NCI-H1417 treated with DMSO at 0.1 percent for 48 hours (cell line): ENCODE data around the gene PBRM1.
"Not testable (repeated sequence)": the region's sequence is repeated elsewhere in the genome, so short reads cannot be mapped to it uniquely, and the experiment has no call there.

Experiments used
- DNase-seq: peaks from one replicate; lab custom pipeline; 2025; lab: John Stamatoyannopoulos, UW

Gene PBRM1

GRCh38 chr3:52704611-52705437 is 19.1 kb upstream of the PBRM1 start:
- no peak for DNase-seq

GRCh38 chr3:52703341-52703740 is 17.6 kb upstream of the PBRM1 start:
- no peak for DNase-seq

GRCh38 chr3:52697632-52697965 is 11.9 kb upstream of the PBRM1 start:
- DNase-seq, result no peak

DNA sequence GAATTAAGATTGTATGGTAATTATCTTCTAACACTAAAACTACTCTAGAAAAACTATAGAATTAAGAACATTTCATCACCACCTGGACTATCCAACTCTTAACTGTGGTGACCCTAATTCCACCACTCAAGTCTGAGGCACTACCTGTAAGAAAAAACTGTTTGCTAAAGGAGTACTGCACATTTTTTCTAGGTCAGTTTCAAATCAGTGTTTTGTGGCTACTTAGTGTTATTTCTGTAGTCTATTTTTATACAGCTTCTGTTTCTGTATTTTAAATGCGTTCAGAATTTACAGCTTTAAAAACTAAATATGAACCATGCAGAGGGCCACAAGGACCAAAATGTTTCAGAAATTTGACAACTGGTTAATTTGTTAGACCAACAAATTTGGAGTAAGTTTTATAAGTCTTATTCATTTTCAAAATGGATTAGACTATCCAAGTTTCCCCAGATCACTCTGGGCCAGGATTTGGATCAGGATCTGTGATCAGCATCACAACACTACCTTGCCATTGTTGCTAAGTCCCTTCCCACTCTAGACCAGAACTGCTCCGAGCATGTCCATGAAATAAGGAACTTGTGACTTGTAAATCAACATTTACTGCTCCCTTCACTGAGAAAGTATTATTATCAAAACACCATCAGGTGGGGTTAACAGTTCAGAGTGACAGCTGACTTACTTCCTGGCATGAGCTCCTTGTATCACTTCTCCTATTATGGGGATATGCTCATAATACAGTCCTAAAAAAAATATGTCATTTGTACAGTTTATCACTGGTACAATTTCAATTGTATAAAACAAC is 11.3 kb upstream of the PBRM1 start:
- no peak for DNase-seq

DNA sequence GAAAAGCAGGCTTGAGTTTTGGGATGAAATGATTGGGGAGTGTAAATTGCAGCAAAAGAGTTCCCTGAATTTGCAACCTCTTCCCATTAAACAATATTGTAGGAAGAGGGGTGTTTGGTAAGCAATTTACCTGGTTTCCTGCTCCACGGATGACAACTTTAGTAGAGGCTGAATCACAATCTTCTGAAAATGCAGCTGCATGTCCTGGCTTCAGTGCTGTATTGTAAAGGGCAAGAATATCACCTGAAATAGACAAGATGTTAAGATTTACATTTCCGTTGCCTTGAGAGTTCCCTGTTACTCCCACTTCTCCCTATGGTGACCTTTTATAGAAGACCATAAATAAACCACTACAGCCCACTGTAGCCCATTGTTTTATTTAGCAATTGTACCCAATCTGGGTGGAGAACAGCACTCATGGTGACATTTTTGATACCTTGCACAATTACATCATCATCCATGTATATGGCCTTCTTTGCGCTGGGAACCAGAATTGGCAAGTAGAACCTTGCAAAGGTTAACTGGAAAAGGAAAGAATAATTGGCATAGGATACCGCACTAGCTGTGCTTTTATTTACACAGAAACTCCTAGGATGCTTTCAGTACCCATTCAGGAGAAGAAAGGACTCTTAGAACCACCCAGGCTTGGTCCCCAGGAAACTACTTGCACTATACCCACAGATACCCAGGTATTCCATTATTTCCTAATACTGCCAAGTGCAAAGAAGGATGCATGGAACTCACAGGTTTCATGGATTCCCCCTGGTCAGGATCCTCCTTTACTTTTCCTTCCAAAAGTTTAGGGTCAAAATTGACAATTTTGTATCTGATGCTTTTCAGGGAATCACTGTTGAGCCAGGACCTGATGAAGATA is 10.3 kb upstream of the PBRM1 start:
- no peak for DNase-seq

- DNase-seq, result no peak
Measured at GRCh38 chr3:52694528-52695189, 8.9 kb upstream of the PBRM1 start.

DNA sequence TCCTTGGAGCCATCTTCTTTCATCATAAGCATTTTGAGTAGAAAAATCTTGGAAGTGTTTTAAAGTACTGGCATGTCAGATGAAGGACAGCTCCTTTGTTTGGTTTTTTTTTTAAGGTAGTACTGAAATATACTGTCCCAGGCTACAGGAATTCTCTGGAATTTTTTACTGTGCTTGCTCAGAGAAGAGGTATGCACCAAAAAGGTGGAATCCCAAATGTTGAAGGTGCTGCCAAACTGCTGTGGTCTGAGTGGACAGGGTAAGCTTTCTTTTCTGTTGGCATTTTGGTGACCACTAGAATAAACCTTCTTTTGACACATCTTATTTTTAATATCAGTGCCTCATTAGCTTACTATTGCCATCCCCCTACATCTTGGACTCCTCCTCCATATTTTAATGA is 7.4 kb upstream of the PBRM1 start:
- no peak for DNase-seq

DNA sequence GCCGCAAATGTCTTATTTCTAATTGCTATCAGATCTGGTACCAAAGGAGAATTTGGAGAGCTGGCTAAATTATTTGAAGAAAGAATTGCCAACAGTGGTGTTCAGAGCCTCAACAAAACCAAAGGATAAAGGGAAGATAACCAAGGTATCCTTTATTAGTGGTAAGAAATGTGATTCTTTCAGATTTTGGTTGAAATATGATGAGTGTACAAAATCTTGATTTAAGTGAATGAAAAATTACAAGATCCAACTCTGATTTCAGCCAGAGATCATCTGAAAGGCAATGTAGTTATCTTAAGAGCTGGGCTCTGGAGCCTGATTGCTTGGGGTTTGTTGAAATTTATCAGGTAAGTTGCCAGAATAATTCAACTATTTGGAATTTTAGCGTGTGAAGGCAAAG is 4.8 kb upstream of the PBRM1 start:
- DNase-seq, result no peak

GRCh38 chr3:52689151-52689550 is 3.4 kb upstream of the PBRM1 start:
- DNase-seq, result no peak

GRCh38 chr3:52688266-52688665 is 2.6 kb upstream of the PBRM1 start:
- DNase-seq, result no peak

DNA sequence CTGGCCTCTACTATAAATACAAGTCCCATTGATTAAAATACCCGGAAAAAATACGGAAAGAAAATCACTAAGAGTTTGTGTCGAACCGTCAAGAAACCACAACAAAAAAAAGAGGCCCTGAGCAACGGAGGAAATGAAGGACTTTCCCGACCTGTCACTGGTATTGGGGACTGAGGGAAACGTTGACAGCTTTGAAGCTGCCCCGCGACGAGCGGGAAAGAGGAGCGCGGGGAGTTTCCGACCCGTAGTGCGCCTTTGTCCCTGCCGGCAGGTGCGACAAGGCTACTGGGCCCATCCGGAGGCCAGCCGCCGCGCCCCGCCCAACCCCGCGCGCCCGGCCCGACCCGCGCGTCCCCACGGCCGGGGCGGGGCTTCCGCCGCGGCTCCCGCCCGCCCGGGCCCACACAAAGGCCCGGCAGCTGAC is 416 bp downstream of the PBRM1 start:
- peak; percentile 40 for DNase-seq

DNA sequence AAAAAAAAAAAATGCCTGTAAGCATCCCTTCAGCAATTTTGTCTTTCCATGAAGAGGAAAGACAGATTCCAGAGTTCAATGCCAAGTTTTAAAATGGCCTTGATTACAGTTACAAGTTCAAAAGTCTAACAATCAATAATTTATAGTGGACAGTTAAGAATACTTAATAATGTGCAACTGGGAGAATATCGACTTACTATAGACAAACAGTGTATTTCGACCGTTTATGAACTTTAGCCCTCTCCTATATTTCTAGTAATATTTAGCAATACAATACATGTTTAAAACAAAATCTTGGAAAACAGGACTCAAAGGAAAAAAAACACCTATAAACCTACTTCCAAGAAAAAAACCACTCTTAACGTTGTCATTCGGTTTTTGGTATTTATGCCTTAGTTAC is 1.5 kb downstream of the PBRM1 start:
- DNase-seq, result no peak

DNA sequence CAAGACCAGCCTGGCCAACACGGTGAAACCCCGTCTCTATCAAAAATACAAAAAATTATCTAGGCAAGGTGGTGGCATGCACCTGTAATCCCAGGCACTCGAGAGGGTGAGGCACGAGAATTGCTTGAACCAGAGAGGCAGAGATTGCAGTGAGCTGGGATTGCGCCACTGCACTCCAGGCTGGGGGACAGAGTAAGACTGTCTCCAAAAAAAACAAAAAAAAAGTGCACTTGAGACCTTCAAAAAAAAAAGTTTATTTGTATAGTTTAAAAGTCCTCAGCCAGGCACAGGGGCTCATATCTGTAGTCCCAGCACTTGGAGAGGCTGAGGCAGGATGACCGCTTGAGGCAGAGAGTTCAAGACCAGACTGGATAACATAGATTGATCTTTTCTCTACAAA is 2.1 kb downstream of the PBRM1 start:
- DNase-seq, result no peak

GRCh38 chr3:52682016-52682415 is 3.7 kb downstream of the PBRM1 start:
- no peak for DNase-seq

DNA sequence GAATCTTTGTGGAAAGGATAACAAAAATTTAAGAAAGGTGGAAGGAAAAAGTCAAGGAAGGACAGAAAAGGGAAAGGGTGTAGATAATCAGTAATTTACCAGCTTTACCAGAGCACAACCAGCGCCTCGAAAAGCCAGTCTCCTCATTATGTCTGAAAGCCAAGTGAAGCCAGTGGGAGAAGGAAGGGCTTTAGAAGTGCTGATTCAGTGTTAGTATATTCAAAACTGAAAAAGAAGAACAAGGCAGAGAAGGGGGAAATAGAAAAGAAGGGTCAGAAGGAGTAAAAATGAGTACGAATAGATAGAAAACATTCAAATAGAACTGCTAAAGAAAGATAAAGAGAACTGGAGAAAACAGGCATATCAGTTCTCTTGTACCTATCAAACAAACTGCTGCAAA is 4.1 kb downstream of the PBRM1 start:
- DNase-seq, result no peak

DNA sequence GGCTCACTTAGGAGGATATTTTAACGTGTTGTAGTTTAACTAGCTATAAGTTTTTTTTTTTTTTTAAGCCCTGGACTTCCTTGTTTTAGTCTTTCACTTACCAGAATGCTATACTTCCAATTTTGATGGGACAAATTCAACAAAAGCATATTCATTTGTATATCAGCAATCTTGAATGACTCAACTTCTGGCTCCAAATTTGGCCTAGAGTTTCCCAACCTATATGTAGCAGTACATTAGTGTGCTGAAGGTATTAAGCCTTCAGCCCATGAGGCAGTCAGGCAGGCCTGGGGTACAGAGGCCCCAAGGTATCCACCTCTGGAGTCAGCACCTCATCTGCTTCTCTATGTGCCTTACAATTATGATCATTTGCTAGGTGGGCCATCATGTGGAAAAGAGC is 5.9 kb downstream of the PBRM1 start:
- no peak for DNase-seq

DNA sequence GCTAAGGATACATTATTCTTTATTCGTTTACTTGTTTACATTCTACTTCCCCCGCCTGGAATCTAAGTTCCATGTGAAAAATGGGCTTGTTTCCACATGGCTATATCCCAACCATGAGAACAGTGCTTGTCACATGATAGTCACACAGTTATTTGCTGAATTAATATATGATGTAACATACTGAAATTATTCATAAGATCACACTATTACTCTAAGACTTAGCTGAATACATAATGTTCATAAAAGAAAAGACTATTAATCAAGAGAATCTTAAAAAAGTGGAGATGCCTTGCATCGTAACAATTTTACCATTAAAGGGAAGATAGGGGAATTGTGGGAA is 6.5 kb downstream of the PBRM1 start:
- no peak for DNase-seq

DNA sequence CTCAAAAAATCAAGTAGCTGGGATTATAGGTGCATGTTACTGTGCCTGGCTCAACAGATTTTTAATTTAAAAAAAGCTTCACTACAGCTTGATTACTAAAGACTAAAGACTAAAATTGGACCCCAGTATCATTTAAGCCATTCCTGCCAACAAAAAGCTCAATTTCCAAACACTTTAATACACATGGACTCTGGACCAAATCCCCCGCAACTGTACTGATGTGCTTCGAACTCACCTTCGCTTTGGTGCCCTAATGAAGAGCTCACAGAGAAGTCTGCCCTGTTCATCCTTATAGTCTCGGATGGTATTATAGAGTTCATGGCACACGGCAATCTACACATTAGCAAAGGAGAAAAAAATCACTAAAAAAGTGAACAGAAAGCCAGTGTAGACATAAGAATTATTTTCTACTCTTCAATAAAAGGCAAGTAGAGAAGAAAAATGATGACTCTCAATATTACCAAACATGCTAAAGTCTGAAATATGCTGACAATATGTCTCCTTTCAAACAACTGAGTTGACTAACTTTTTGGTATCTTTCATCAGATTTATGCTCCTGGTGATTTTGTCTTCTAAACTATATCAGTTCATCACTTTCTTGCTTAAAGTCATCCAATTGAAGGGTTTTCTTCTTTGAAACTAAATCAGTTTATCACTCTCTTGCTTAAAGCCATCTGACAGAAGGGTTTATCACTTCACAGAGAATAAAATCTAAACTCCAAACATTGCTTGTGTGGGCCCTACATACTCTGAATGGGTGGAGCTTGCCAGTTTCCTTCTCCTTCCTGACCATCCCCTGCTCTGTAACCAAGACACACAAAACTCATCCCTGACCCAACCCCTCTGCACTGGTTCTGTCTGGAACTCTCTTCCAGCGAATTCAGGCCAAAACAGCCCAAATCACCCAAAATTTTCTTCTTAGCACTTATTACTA is 7.2 kb downstream of the PBRM1 start:
- no peak for DNase-seq

GRCh38 chr3:52676201-52676600 is 9.5 kb downstream of the PBRM1 start:
- not testable (repeated sequence) for DNase-seq

- DNase-seq, result no peak
Measured at GRCh38 chr3:52671676-52672075, 14.0 kb downstream of the PBRM1 start.
